ENCODE data around the gene ADAMTSL5. TPM values are rescaled to one million over a fixed set of nuclear protein-coding genes. Genes with fewer than 3 reads are reported as not detected.
"Not testable (repeated sequence)": the region's sequence is repeated elsewhere in the genome, so short reads cannot be mapped to it uniquely, and the experiment has no call there.

Gene ADAMTSL5
- total RNA-seq, 4 donors from 2014 or later = 0.27 to 5.1 (median 2.5) TPM

- intact Hi-C loops (cut with DNase I) = no loop called here
- no peaks in the 10 kb centered on the region for H3K27me3 ChIP-seq
- peak within 1 kb of the TSS; percentile 31 to 100 (median 75) for H3K4me3 ChIP-seq (replicated peaks in 1 of 3)
- H3K36me3 ChIP-seq = no peaks in the 10 kb centered on the region
- peak; percentile 92 to 94 for DNase-seq
- peak within 1 kb of the TSS in 2 of 3 donors; percentile 33 to 46 for H3K27ac ChIP-seq
- WGBS, 2 donors = 0 to 1% methylated on average over 22 to 34 of the region's 71 CpGs
- peaks cover 8 to 9% of the 10 kb centered on the region in 2 donors for H3K4me1 ChIP-seq
- TF ChIP-seq CTCF (IDR thresholded peaks at IDR 0.05) = no peak
- peak in 1 of 2 donors; percentile 71 for TF ChIP-seq POLR2A (IDR thresholded peaks at IDR 0.05)
- no peaks in the 10 kb centered on the region for H3K9me3 ChIP-seq
Observed at GRCh38 chr19:1478934-1479707, 33.7 kb downstream of the ADAMTSL5 start, which contains the start of gene C19orf25. TSS of gene C19orf25 (minus strand) at chr19:1479215. CDS start at chr19:1478903, 312 bp downstream.

- WGBS, 2 donors = 93 to 96% methylated on average over 9 of the region's 9 CpGs
- DNase-seq; H3K36me3 ChIP-seq; H3K4me3 ChIP-seq (replicated peaks in 1 of 3); H3K4me1 ChIP-seq; intact Hi-C loops (cut with DNase I); H3K9me3 ChIP-seq; H3K27ac ChIP-seq; H3K27me3 ChIP-seq: not testable (repeated sequence)
Observed at GRCh38 chr19:1477056-1477455, 35.8 kb downstream of the ADAMTSL5 start.

- Histone ChIP-seq H3K4me1 (peaks cover 12 to 20% of the 10 kb centered on the region in 2 donors), H3K27me3 (peaks cover 14% of the 10 kb centered on the region), H3K36me3 (no peaks in the 10 kb centered on the region), H3K9me3 (no peaks in the 10 kb centered on the region), H3K4me3 (replicated peaks in 1 of 3) (no peak overlapping the region), H3K27ac (no peak overlapping the region)
- TF ChIP-seq CTCF (IDR thresholded peaks at IDR 0.05) = no peak
- TF ChIP-seq POLR2A (IDR thresholded peaks at IDR 0.05) = no peak
- WGBS, 2 donors = 91 to 97% methylated on average over 13 to 17 of the region's 31 CpGs
- intact Hi-C loops (cut with DNase I) = no loop called here
- no peak for DNase-seq
Observed at GRCh38 chr19:1475751-1476437, 36.9 kb downstream of the ADAMTSL5 start.

GRCh38 chr19:1474765-1475351, 38.0 kb downstream of the ADAMTSL5 start:
- Histone ChIP-seq H3K27ac (no peak overlapping the region), H3K4me1 (peaks cover 22 to 30% of the 10 kb centered on the region in 2 donors), H3K9me3 (no peaks in the 10 kb centered on the region), H3K36me3 (no peaks in the 10 kb centered on the region), H3K27me3 (peaks cover 24% of the 10 kb centered on the region), H3K4me3 (replicated peaks in 1 of 3) (no peak overlapping the region)
- intact Hi-C loops (cut with DNase I) = no loop called here
- whole genome bisulfite sequencing, 2 donors = 88 to 90% methylated on average over 16 to 22 of the region's 26 CpGs
- DNase-seq = no peak
- TF ChIP-seq CTCF (IDR thresholded peaks at IDR 0.05) = no peak
- TF ChIP-seq POLR2A (IDR thresholded peaks at IDR 0.05) = no peak

- no peaks in the 10 kb centered on the region for H3K9me3 ChIP-seq
- WGBS, 2 donors = 82 to 90% methylated on average over 18 to 20 of the region's 31 CpGs
Observed at GRCh38 chr19:1474011-1474764, 38.6 kb downstream of the ADAMTSL5 start.

More at GRCh38 chr19:1474011-1474764, 38.6 kb downstream of the ADAMTSL5 start:
- no peaks in the 10 kb centered on the region for H3K36me3 ChIP-seq
- peaks cover 27% of the 10 kb centered on the region for H3K27me3 ChIP-seq
- no peak overlapping the region for H3K27ac ChIP-seq
- no peak for TF ChIP-seq POLR2A (IDR thresholded peaks at IDR 0.05)
- TF ChIP-seq CTCF (IDR thresholded peaks at IDR 0.05) = no peak
- H3K4me3 ChIP-seq (replicated peaks in 1 of 3) = no peak overlapping the region
- H3K4me1 ChIP-seq = peaks cover 21 to 34% of the 10 kb centered on the region in 2 donors
- intact Hi-C loops (cut with DNase I) = no loop called here
- no peak for DNase-seq
